ENCODE results near the gene BAHD1. TPM values are rescaled to one million over a fixed set of nuclear protein-coding genes. Genes with fewer than 3 reads are reported as not detected.

Gene BAHD1
- polyA plus RNA-seq, 3 donors = 0.67 to 8.9 (median 0.79) TPM

GRCh38 chr15:40420071-40420713, 20.6 kb upstream of the BAHD1 start:
- Mint-ChIP-seq H3K4me1 (peaks cover 19% of the 10 kb centered on the region), H3K27me3 (ENCODE audit: low read depth in 3 of 3) (peaks cover 2 to 3% (median 2%) of the 10 kb centered on the region in 3 donors), H3K9me3 (peaks cover 0 to 3% (median 0%) of the 10 kb centered on the region in 7 donors), H3K36me3 (peaks cover 26 to 41% of the 10 kb centered on the region in 2 donors), H3K4me3 (no peak overlapping the region), H3K27ac (no peak overlapping the region)
- Histone ChIP-seq H4K20me1 (ENCODE audit: insufficient read depth, low read length) (no peaks in the 10 kb centered on the region), H3K27me3 (ENCODE audit: control insufficient read depth in 2 of 2, insufficient read depth in 2 of 2, low read length in 2 of 2) (no peaks in the 10 kb centered on the region), H3K36me3 (replicated peaks in 1 of 2; ENCODE audit: control insufficient read depth in 1 of 2, insufficient read depth in 2 of 2, low read length in 2 of 2) (peaks cover 29 to 34% of the 10 kb centered on the region in 2 donors), H3K9ac (ENCODE audit: insufficient read depth, low read length, poor library complexity, severe bottlenecking) (no peak overlapping the region), H3K4me1 (ENCODE audit: control insufficient read depth in 1 of 2, insufficient read depth in 2 of 2, low read length in 2 of 2) (peaks cover 14 to 18% of the 10 kb centered on the region in 2 donors), H3K27ac (ENCODE audit: low read depth in 1 of 2, low read length in 2 of 2) (no peak overlapping the region), H3K79me2 (ENCODE audit: insufficient read depth, low read length) (no peaks in the 10 kb centered on the region), H3K9me3 (replicated peaks in 1 of 2; ENCODE audit: control insufficient read depth in 1 of 2, insufficient read depth in 1 of 2, low read length in 2 of 2) (no peaks in the 10 kb centered on the region), H2AFZ (ENCODE audit: insufficient read depth, low read depth, low read length, poor library complexity, severe bottlenecking) (no peak overlapping the region), H3K4me2 (replicated peaks; ENCODE audit: extremely low read depth, low read length, poor library complexity, severe bottlenecking) (no peak overlapping the region), H3K4me3 (replicated peaks in 1 of 3; ENCODE audit: low read depth in 2 of 3, low read length in 3 of 3) (no peak overlapping the region)
- WGBS (ENCODE audit: insufficient coverage) = 84% methylated on average over 9 of the region's 11 CpGs
- no peak for DNase-seq
- intact Hi-C loops (cut with micrococcal nuclease) = loop anchor here (2.0 to 10.0 kb wide), 5 partner anchors 53 to 205 kb away; partner anchors contain the start of gene CCDC9B (in 1 of the 2)
- TF ChIP-seq, protein P1, sequence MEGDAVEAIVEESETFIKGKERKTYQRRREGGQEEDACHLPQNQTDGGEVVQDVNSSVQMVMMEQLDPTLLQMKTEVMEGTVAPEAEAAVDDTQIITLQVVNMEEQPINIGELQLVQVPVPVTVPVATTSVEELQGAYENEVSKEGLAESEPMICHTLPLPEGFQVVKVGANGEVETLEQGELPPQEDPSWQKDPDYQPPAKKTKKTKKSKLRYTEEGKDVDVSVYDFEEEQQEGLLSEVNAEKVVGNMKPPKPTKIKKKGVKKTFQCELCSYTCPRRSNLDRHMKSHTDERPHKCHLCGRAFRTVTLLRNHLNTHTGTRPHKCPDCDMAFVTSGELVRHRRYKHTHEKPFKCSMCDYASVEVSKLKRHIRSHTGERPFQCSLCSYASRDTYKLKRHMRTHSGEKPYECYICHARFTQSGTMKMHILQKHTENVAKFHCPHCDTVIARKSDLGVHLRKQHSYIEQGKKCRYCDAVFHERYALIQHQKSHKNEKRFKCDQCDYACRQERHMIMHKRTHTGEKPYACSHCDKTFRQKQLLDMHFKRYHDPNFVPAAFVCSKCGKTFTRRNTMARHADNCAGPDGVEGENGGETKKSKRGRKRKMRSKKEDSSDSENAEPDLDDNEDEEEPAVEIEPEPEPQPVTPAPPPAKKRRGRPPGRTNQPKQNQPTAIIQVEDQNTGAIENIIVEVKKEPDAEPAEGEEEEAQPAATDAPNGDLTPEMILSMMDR (IDR thresholded peaks at IDR 0.05) = no peak

- peaks cover 0 to 3% (median 0%) of the 10 kb centered on the region in 7 donors for H3K9me3 Mint-ChIP-seq
- H3K27me3 Mint-ChIP-seq (ENCODE audit: low read depth in 3 of 3) = peaks cover 2 to 3% (median 2%) of the 10 kb centered on the region in 3 donors
- TF ChIP-seq, protein P1 (IDR thresholded peaks at IDR 0.05) = no peak
- Histone ChIP-seq H3K4me2 (replicated peaks; ENCODE audit: extremely low read depth, low read length, poor library complexity, severe bottlenecking) (no peak overlapping the region), H3K4me1 (ENCODE audit: control insufficient read depth in 1 of 2, insufficient read depth in 2 of 2, low read length in 2 of 2) (peaks cover 14 to 18% of the 10 kb centered on the region in 2 donors), H3K27ac (ENCODE audit: low read depth in 1 of 2, low read length in 2 of 2) (no peak overlapping the region), H2AFZ (ENCODE audit: insufficient read depth, low read depth, low read length, poor library complexity, severe bottlenecking) (no peak overlapping the region), H3K27me3 (ENCODE audit: control insufficient read depth in 2 of 2, insufficient read depth in 2 of 2, low read length in 2 of 2) (no peaks in the 10 kb centered on the region), H3K4me3 (replicated peaks in 1 of 3; ENCODE audit: low read depth in 2 of 3, low read length in 3 of 3) (no peak overlapping the region), H3K36me3 (replicated peaks in 1 of 2; ENCODE audit: control insufficient read depth in 1 of 2, insufficient read depth in 2 of 2, low read length in 2 of 2) (peaks cover 23 to 28% of the 10 kb centered on the region in 2 donors), H3K9ac (ENCODE audit: insufficient read depth, low read length, poor library complexity, severe bottlenecking) (no peak overlapping the region), H3K79me2 (ENCODE audit: insufficient read depth, low read length) (no peaks in the 10 kb centered on the region), H4K20me1 (ENCODE audit: insufficient read depth, low read length) (no peaks in the 10 kb centered on the region), H3K9me3 (replicated peaks in 1 of 2; ENCODE audit: control insufficient read depth in 1 of 2, insufficient read depth in 1 of 2, low read length in 2 of 2) (no peaks in the 10 kb centered on the region)
- H3K36me3 Mint-ChIP-seq = peaks cover 20 to 35% of the 10 kb centered on the region in 2 donors
- WGBS (ENCODE audit: insufficient coverage) = 64% methylated on average over 2 of the region's 3 CpGs
- H3K4me3 Mint-ChIP-seq = no peak overlapping the region
- H3K27ac Mint-ChIP-seq = no peak overlapping the region
- intact Hi-C loops (cut with micrococcal nuclease) = loop anchor here (1.0 to 10.0 kb wide), 6 partner anchors 53 to 206 kb away; partner anchors contain the start of gene CCDC9B (in 1 of the 2)
- peaks cover 19% of the 10 kb centered on the region for H3K4me1 Mint-ChIP-seq
- DNase-seq = no peak
Observed at GRCh38 chr15:40420793-40421192, 20.0 kb upstream of the BAHD1 start.

Data from CD14-positive monocyte (primary cell).